SK-MEL-5 (cell line): ENCODE data around the gene NXN. TPM values are rescaled to one million over a fixed set of nuclear protein-coding genes. Genes with fewer than 3 reads are reported as not detected.
"Not testable (repeated sequence)": the region's sequence is repeated elsewhere in the genome, so short reads cannot be mapped to it uniquely, and the experiment has no call there.

ENCODE experiments used
- DNase-seq: peaks from one replicate; pipeline ENCODE4 v3.0.0-alpha.2; 2016; ENCODE audit warnings: low read depth, low spot score
- in situ Hi-C: cut with HindIII; loops from 2 replicates; pipeline ENCODE4 v1.10.0; 2016; ENCODE audit warnings: low sequenced_read_pairs, high pct_unique_total_duplicates, low pct_unique_long_range_greater_than_20kb
- small RNA-seq, 2 experiments: library from RNA; depleted of rRNA; stranded (forward); fragments of <200 nt; gene quantifications; one replicate each; pipeline ENCODE3, GENCODE V24; 2014
- total RNA-seq: library from RNA; depleted of rRNA; stranded (reverse); fragments of >200 nt; shearing (Covaris generic); gene quantifications from 2 replicates; pipeline ENCODE4 v1.2.3, GENCODE V29; 2014; rRNA removed

Gene NXN
- total RNA-seq, 1 experiment from 2014 or later, result 12.4 TPM

GRCh38 chr17:760371-760770 lies 219.2 kb downstream of the NXN start:
- in situ Hi-C loops, result no loop called here
- DNase-seq, result no peak

- DNase-seq, result no peak
- in situ Hi-C loops, result no loop called here
Measured at GRCh38 chr17:759964-760363, 219.6 kb downstream of the NXN start.

GRCh38 chr17:756010-756567 lies 223.5 kb downstream of the NXN start:
- in situ Hi-C loops, DNase-seq: not testable (repeated sequence)

GRCh38 chr17:755319-755961 lies 224.1 kb downstream of the NXN start:
- in situ Hi-C loops, DNase-seq: not testable (repeated sequence)

GRCh38 chr17:753418-753817 lies 226.2 kb downstream of the NXN start:
- in situ Hi-C loops, result no loop called here
- no peak for DNase-seq

- in situ Hi-C loops, result no loop called here
- DNase-seq, result peak; percentile 27
Measured at GRCh38 chr17:752620-753219, 226.9 kb downstream of the NXN start.

GRCh38 chr17:752002-752619 lies 227.5 kb downstream of the NXN start, which contains the start of gene GEMIN4:
GEMIN4 (minus strand) TSS chr17:752264; CDS start chr17:752142, 122 bp downstream.
- peak; percentile 88 for DNase-seq
- in situ Hi-C loops, result no loop called here

- in situ Hi-C loops, result no loop called here
Measured at GRCh38 chr17:751269-752001, 228.1 kb downstream of the NXN start.

GRCh38 chr17:750431-751037 lies 229.0 kb downstream of the NXN start:
- in situ Hi-C loops, result no loop called here

More at GRCh38 chr17:751269-752001, 228.1 kb downstream of the NXN start:
- DNase-seq, result no peak

GRCh38 chr17:749359-749758 lies 230.2 kb downstream of the NXN start:
- DNase-seq, in situ Hi-C loops: not testable (repeated sequence)

More at GRCh38 chr17:750431-751037, 229.0 kb downstream of the NXN start:
- no peak for DNase-seq

Small RNA genes lying within 50 kb of the gene (small RNA-seq; reads per million reads assigned to genes)
- gene MIR3183, result 0 reads per million in 2 experiments

Other genes starting within 250 kb of the NXN start
- gene TLCD3A, start 247.2 kb downstream of the NXN start, total RNA-seq, result 22.7 and 23.2 TPM in 2 replicates
- gene GEMIN4, start 227.5 kb downstream of the NXN start, total RNA-seq, result 13.0 and 14.4 TPM in 2 replicates
- gene GLOD4, start 197.5 kb downstream of the NXN start, total RNA-seq, result 83.1 and 89.3 TPM in 2 replicates
- 29.5 and 33.3 TPM in 2 replicates for gene MRM3, start 197.4 kb downstream of the NXN start, total RNA-seq
- 24.2 and 24.9 TPM in 2 replicates for gene TIMM22, start 17.4 kb upstream of the NXN start, total RNA-seq
- 26.2 and 38.4 TPM in 2 replicates for gene ABR, start 200.2 kb upstream of the NXN start, total RNA-seq